OCI-LY3 (cell line): ENCODE data around the gene CSH2.
"Not testable (repeated sequence)": the region's sequence is repeated elsewhere in the genome, so short reads cannot be mapped to it uniquely, and the experiment has no call there.

Experiments used
- H2AFZ ChIP-seq: fragments of 200-600, 300-600 bp; shearing (Covaris generic); 2 replicates; pipeline ENCODE4 v1.6.0; 2014; ENCODE audit warnings: antibody characterized with exemption, low read depth, low read length
- H3K27ac ChIP-seq: fragments of 200-600, 300-600 bp; sonication (generic); 2 replicates; pipeline ENCODE4 v1.5.1; 2014; ENCODE audit warnings: mild to moderate bottlenecking, low read length, moderate library complexity, mixed read lengths
- H3K27me3 ChIP-seq: fragments of 200-600, 300-600 bp; sonication (generic); 2 replicates; pipeline ENCODE4 v1.6.1; 2014; ENCODE audit warnings: low read depth, low read length, mixed read lengths
- H3K36me3 ChIP-seq: fragments of 200-600, 300-600 bp; sonication (generic); replicated peaks from 2 replicates; pipeline ENCODE3; 2014; ENCODE audit warnings: low read depth, low read length, mixed read lengths
- H3K4me1 ChIP-seq: fragments of 300-600, 200-600 bp; sonication (generic); 2 replicates; pipeline ENCODE4 v1.6.1; 2014; ENCODE audit warnings: low read length, mixed read lengths
- H3K4me2 ChIP-seq: fragments of 200-600, 300-600 bp; sonication (generic); 2 replicates; pipeline ENCODE4 v1.6.1; 2014; ENCODE audit warnings: low read length, mixed read lengths
- H3K4me3 ChIP-seq: fragments of 300-600, 200-600 bp; sonication (generic); 2 replicates; pipeline ENCODE4 v1.5.1; 2014; ENCODE audit warnings: antibody characterized with exemption, mild to moderate bottlenecking, low read length, moderate library complexity
- H3K79me2 ChIP-seq: fragments of 300-600, 200-600 bp; shearing (Covaris generic); 2 replicates; pipeline ENCODE4 v1.6.1; 2014; ENCODE audit warnings: mild to moderate bottlenecking, low read length, mixed read lengths
- H3K9ac ChIP-seq: fragments of 300-600, 200-600 bp; shearing (Covaris generic); 2 replicates; pipeline ENCODE4 v1.6.0; 2014; ENCODE audit warnings: mild to moderate bottlenecking, low read length, moderate library complexity
- H3K9me3 ChIP-seq: fragments of 200-600, 300-600 bp; shearing (Covaris generic); 2 replicates; pipeline ENCODE4 v1.6.1; 2014; ENCODE audit warnings: low read length, mixed read lengths; ENCODE audit not compliant: insufficient read depth
- H4K20me1 ChIP-seq: fragments of 200-600, 300-600 bp; sonication (generic); 2 replicates; pipeline ENCODE4 v1.6.1; 2016; ENCODE audit warnings: low read length, mixed read lengths; ENCODE audit not compliant: insufficient read depth
- EZH2phosphoT487 ChIP-seq: fragments of 200-600 bp; shearing (Covaris generic); IDR thresholded peaks from 2 replicates; pipeline ENCODE4 v1.6.1; 2018; ENCODE audit warnings: antibody characterized with exemption, mixed run types, low read depth
- TF ChIP-seq, protein P1 (sequence below): fragments of 200-600, 300-600 bp; sonication (generic); IDR thresholded peaks from 2 replicates; pipeline ENCODE4 v1.5.1; 2014; ENCODE audit warnings: antibody characterized with exemption, low read length, low read depth

CSH2 gene

DNA sequence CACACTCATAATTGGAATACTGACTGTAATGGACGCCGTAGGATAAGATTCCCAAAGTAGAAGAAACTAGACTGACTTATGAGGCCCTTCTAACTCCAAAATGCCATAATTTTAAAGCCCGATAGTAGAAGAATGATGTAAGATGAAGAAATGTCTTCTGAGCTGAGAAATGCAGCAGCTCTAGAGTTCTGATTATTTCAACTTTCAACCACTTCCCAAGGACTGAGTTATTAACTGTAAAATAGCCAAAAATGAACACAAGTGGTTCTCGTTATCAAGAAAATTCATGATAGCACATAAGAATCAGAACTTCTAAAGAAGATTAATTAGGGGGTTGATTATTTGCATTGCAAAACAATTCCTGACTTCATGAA is 3.2 kb downstream of the CSH2 start:
- H3K4me1 ChIP-seq, H3K9me3 ChIP-seq, H3K4me2 ChIP-seq, H3K4me3 ChIP-seq, H3K27ac ChIP-seq, H3K36me3 ChIP-seq, H2AFZ ChIP-seq, H4K20me1 ChIP-seq, H3K9ac ChIP-seq, H3K27me3 ChIP-seq, H3K79me2 ChIP-seq: not testable (repeated sequence)

DNA sequence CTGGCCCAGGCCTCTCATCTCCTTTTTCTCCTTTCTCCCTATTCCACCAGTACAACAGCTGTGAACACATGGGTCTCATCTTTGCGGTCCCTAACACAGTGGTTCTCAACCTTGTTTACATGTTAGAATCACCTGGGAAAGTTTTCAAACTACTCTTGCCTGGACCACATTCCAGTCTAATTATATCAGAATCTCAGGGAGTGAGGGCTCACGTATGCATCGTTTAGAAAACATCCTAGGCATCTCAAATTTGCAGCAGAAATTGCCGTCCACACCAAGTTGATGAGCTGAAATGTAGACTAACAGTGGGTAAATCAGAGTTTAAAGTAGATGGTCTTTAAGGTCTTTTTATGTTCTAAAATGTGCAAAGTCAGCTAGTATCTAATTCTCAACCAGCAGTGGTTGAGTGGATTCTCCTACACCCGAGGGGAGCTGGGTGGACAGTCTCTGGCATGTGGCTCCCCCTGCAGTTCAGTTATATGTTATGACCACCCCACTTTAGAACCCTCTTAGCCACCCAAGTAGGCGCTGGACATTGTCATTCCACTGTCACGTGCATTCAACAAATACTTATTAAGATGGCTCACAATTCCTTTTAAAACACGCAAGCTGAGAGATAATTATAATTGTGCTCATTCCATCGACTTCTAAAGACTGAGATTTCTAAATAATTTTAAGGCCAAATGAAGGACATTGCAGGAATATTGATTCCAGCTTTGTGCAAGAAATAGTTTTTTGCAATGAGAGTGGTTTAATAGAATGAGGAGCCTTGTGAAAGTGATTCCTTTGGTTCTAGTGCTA is 3.8 kb downstream of the CSH2 start:
- H3K79me2 ChIP-seq, H4K20me1 ChIP-seq, H3K4me3 ChIP-seq, H3K9me3 ChIP-seq, H3K4me1 ChIP-seq, H2AFZ ChIP-seq, H3K27ac ChIP-seq, H3K9ac ChIP-seq, H3K36me3 ChIP-seq, H3K4me2 ChIP-seq, H3K27me3 ChIP-seq: not testable (repeated sequence)
- TF ChIP-seq, protein P1, sequence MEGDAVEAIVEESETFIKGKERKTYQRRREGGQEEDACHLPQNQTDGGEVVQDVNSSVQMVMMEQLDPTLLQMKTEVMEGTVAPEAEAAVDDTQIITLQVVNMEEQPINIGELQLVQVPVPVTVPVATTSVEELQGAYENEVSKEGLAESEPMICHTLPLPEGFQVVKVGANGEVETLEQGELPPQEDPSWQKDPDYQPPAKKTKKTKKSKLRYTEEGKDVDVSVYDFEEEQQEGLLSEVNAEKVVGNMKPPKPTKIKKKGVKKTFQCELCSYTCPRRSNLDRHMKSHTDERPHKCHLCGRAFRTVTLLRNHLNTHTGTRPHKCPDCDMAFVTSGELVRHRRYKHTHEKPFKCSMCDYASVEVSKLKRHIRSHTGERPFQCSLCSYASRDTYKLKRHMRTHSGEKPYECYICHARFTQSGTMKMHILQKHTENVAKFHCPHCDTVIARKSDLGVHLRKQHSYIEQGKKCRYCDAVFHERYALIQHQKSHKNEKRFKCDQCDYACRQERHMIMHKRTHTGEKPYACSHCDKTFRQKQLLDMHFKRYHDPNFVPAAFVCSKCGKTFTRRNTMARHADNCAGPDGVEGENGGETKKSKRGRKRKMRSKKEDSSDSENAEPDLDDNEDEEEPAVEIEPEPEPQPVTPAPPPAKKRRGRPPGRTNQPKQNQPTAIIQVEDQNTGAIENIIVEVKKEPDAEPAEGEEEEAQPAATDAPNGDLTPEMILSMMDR = peak; percentile 18; the same call in 1 of the 2 replicates

DNA sequence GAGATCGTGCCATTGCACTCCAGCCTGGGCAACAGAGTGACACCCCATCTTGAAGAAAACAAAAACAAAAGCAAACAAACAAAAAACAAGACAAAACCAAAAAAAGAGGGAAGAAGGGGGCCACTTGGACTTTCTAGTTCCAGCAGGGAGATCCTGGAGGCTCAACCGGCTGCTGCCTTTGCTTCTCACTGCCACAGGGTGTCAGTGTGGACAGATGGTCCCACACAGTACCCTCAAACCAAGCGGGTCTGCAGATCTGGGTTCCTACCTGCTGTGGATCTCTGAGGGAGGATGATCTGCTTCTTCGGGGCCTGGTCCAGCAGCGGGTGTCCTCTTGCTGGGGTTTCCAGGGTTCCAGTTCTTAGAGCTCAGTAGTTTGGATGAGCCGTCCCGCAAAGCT is 6.9 kb downstream of the CSH2 start:
- Histone ChIP-seq H2AFZ (peak overlapping the region; percentile 89; the same call in 1 of the 2 replicates), H3K4me3 (peak overlapping the region; percentile 40; the same call in 1 of the 2 replicates), H3K4me2 (peak overlapping the region; percentile 60; the same call in 1 of the 2 replicates)
- H3K36me3 ChIP-seq, H3K9me3 ChIP-seq, H4K20me1 ChIP-seq, H3K9ac ChIP-seq, H3K4me1 ChIP-seq, H3K27me3 ChIP-seq, H3K27ac ChIP-seq, H3K79me2 ChIP-seq: not testable (repeated sequence)

DNA sequence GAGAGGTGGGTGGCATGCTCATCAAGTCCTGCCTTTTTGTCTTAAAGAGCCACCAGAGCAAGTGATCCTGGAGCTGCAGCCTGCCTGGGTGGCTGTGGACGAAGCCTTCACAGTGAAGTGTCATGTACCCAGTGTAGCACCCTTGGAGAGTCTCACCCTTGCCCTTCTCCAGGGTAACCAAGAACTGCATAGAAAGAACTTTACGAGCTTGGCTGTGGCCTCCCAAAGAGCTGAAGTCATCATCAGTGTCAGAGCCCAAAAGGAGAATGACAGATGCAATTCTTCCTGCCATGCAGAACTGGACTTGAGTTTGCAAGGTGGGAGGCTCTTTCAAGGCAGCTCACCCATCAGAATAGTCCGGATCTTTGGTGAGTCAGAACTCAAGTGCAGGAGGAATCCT is 14.2 kb downstream of the CSH2 start:
- TF ChIP-seq EZH2phosphoT487 = no peak
- TF ChIP-seq, protein P1 = no peak
- peaks cover 16% of the 10 kb centered on the region for H3K27me3 ChIP-seq
- H3K9ac ChIP-seq = no peak overlapping the region
- H3K4me3 ChIP-seq = no peak overlapping the region
- H3K4me2 ChIP-seq = no peak overlapping the region
- no peak overlapping the region for H3K27ac ChIP-seq
- no peaks in the 10 kb centered on the region for H3K79me2 ChIP-seq
- H3K4me1 ChIP-seq = no peaks in the 10 kb centered on the region
- no peak overlapping the region for H2AFZ ChIP-seq
- H3K9me3 ChIP-seq = no peaks in the 10 kb centered on the region
- H4K20me1 ChIP-seq = no peaks in the 10 kb centered on the region
- H3K36me3 ChIP-seq = no peaks in the 10 kb centered on the region

DNA sequence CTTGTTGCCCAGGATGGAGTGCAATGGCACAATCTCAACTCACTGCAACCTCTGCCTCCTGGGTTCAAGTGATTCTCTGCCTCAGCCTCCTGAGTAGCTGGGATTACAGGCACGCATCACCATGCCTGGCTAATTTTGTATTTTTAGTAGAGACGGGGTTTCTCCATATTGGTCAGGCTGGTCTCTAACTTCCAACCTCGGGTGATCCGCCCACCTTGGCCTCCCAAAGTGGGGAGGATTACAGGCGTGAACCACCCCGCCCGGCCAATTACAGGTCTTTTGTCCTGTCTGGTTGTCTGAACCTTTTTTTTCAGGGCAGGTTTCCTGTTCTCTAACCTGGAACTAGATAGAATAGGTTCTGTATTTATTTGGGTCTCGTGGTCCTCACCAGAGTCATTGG is 17.1 kb downstream of the CSH2 start:
- H2AFZ ChIP-seq, H3K4me3 ChIP-seq, H3K9ac ChIP-seq, H3K79me2 ChIP-seq, H3K36me3 ChIP-seq, H3K4me2 ChIP-seq, H4K20me1 ChIP-seq, H3K9me3 ChIP-seq, H3K27ac ChIP-seq, H3K4me1 ChIP-seq: not testable (repeated sequence)
- peaks cover 20% of the 10 kb centered on the region for H3K27me3 ChIP-seq
